Activated T-helper 1 cell treated with anti-CD3 and anti-CD28 coated beads, Interleukin-12 subunit alpha, Interleukin-12 subunit beta, Interleukin-2, Interleukin-4 antibody, amounts not matched to agents 30 ng/mL and 10 ng/mL and 1 ng/mL, durations not matched to agents 14 hours and 24 hours and 36 hours (primary cell): ENCODE measurements around the gene ZNF48. TPM values are rescaled to one million over a fixed set of nuclear protein-coding genes. Genes with fewer than 3 reads are reported as not detected.
"Not testable (repeated sequence)": the region's sequence is repeated elsewhere in the genome, so short reads cannot be mapped to it uniquely, and the experiment has no call there.

Experiments
- DNase-seq: peaks from one replicate; pipeline ENCODE4 v3.0.0; 2021; ENCODE audit warnings: low spot score
- H3K27ac Mint-ChIP-seq: one replicate; pipeline ENCODE4 v1.8.0; 2021; ENCODE audit warnings: mild to moderate bottlenecking, mixed read lengths
- H3K27me3 Mint-ChIP-seq: one replicate; pipeline ENCODE4 v1.8.0; 2022; ENCODE audit warnings: mild to moderate bottlenecking, moderate library complexity, mixed read lengths; ENCODE audit not compliant: insufficient read depth
- H3K36me3 Mint-ChIP-seq: one replicate; pipeline ENCODE4 v1.8.0; 2021; ENCODE audit warnings: low read depth, mixed read lengths
- H3K4me1 Mint-ChIP-seq: one replicate; pipeline ENCODE4 v1.8.0; 2021; ENCODE audit warnings: low read depth, mixed read lengths
- H3K4me3 Mint-ChIP-seq: one replicate; pipeline ENCODE4 v1.8.0; 2021; ENCODE audit warnings: mild to moderate bottlenecking, moderate library complexity, mixed read lengths
- H3K9me3 Mint-ChIP-seq: one replicate; pipeline ENCODE4 v1.8.0; 2021; ENCODE audit warnings: mixed read lengths
- intact Hi-C: fragments of 100-400 bp; cut with micrococcal nuclease; formaldehyde crosslinking; loops from one replicate; pipeline ENCODE4 v1.15.1; 2024
- total RNA-seq: library from RNA; stranded (reverse); gene quantifications from 2 replicates; pipeline ENCODE4 v1.2.3, GENCODE V29; 2022

ZNF48 gene
- total RNA-seq, 1 donor from 2014 or later, result 20.2 TPM

DNA sequence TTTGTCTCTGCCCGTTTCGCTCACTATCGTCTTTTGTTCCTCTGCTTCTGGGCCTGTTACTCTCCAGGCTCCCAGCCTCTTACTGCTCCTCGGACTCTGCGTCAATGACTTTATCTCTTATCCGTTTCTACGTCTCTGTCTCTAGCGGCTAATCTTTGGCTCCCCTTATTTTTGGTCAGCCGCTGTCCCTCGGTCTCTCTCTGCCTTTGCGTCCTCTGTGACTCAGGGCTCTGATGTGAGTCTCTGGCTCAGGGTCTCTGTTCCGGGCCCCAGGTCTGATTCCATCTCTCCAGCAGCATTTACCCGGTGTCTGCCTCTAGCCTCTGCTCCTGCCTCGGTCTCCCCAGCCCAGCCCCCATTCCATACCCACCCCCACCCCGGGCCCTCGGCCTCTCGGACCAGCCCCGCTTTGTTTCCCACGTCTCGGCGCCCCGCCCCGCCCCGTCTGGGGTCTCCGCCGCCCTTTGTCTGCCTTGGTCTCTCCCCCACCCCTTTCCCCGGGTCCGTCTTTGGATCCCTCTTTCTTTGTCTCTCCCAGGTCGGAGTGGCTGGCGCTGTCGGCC, 547 bp upstream of the ZNF48 start:
- H3K27ac Mint-ChIP-seq, result peak overlapping the region; percentile 72
- no peaks in the 10 kb centered on the region for H3K27me3 Mint-ChIP-seq
- H3K4me1 Mint-ChIP-seq, result peaks cover 35% of the 10 kb centered on the region
- no peak for DNase-seq
- intact Hi-C loops, result loop anchor here (1.0 kb wide), 3 partner anchors 12 to 16 kb away; partner anchors contain the start of genes SEPTIN1 and ZNF771
- H3K36me3 Mint-ChIP-seq, result peaks cover 16% of the 10 kb centered on the region
- H3K4me3 Mint-ChIP-seq, result peak overlapping the region; percentile 90
- H3K9me3 Mint-ChIP-seq, result no peaks in the 10 kb centered on the region

DNA sequence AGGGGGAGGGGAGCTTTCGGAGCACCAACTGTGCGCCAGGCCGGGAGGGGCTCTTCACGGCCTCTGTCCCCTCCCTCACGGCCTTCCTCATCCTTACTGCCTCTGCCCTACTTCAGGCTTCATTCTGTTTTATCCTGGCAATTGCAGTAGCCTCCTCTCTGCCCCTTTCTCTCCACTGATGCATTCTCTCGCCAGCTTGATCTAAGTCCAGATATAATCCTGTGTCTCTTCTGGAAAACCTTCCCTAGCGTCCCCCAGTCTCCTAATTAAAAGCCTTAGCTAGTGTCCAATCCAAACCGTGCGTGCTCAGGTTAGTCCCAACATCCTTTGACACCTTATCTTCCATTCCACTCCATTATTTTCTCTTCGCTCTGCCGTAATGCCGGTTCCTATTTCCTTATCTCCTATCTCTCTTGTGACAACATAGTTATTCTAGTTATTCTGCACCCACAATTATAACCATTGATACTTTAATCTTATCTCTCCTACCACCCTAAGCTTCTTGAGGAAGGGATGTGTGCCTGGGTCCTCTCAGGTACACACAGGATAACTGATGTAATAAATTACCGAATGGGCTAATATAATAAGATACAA, 869 bp downstream of the ZNF48 start:
- Mint-ChIP-seq H3K27ac (peak overlapping the region; percentile 80), H3K9me3 (no peaks in the 10 kb centered on the region), H3K4me1 (peaks cover 46% of the 10 kb centered on the region), H3K36me3 (peaks cover 19% of the 10 kb centered on the region), H3K4me3 (peak overlapping the region; percentile 89), H3K27me3 (no peaks in the 10 kb centered on the region)
- intact Hi-C loops, result loop anchor here (1.0 kb wide), 3 partner anchors 11 to 18 kb away; partner anchors contain the start of genes SEPTIN1 and ZNF771
- no peak for DNase-seq

DNA sequence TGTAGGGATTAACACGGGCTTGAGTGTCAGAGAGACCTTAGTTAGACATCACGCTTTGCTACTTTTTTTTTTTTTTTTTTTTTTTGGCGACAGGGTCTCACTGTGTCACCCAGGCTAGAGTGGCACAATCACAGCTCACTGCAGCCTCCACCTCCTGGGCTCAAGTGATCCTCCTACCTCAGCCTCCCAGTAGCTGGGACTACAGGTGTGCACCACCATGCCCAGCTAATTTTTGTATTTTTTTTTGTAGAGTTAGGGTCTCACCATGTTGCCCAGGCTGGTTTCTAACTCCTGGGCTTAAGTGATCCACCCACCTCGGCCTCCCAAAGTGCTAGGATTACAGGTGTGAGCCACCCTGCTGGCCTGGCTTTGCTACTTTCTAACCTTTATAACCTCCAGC, 1.4 kb downstream of the ZNF48 start:
- DNase-seq, intact Hi-C loops, H3K9me3 Mint-ChIP-seq, H3K27me3 Mint-ChIP-seq: not testable (repeated sequence)
- Mint-ChIP-seq H3K27ac (peak overlapping the region; percentile 34), H3K4me1 (peaks cover 50% of the 10 kb centered on the region), H3K36me3 (peaks cover 19% of the 10 kb centered on the region), H3K4me3 (peak overlapping the region; percentile 89)

DNA sequence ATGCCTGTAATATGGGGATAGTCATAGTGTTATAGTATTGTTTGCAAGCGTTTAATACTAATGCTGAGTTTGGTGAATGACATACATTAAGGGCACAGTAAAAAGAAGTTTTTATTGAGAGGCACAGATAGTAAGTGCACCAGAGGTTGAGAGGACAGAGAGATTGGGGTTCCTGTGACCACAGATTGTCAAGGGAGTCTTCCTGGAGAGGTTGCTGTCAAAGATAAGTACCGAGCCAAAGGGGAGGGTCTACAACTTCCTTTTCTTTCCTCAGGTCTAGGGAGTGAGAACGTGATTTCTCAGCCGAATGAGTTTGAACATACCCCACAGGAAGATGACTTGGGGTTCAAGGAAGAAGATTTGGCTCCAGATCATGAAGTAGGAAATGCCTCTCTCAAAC, 1.8 kb downstream of the ZNF48 start:
- intact Hi-C loops, result no loop called here
- Mint-ChIP-seq H3K36me3 (peaks cover 19% of the 10 kb centered on the region), H3K4me1 (peaks cover 53% of the 10 kb centered on the region), H3K27me3 (no peaks in the 10 kb centered on the region), H3K9me3 (no peaks in the 10 kb centered on the region), H3K27ac (peak overlapping the region; percentile 34), H3K4me3 (peak overlapping the region; percentile 89)
- no peak for DNase-seq

DNA sequence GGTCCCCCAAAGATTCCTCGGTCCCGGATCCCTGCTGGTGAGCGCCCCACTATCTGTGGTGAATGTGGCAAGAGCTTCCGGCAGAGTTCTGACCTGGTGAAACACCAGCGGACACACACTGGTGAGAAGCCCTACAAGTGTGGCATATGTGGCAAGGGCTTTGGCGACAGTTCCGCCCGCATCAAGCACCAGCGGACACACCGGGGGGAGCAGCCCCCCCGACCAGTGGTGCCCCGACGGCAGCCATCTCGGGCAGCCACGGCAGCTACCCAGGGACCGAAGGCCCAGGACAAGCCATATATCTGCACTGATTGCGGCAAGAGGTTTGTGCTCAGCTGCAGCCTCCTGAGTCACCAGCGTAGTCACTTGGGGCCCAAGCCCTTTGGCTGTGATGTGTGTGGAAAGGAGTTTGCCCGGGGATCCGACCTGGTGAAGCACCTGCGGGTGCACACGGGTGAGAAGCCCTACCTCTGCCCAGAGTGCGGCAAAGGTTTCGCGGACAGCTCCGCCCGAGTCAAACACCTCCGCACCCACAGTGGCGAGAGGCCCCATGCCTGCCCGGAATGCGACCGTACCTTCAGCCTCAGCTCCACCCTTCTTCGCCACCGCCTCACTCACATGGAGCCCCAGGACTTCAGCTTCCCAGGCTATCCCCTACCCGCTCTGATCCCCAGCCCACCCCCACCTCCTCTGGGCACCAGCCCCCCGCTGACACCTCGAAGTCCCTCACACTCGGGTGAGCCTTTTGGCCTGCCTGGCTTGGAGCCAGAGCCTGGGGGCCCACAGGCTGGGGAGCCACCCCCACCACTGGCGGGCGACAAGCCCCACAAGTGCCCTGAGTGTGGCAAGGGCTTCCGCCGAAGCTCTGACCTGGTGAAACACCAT, 2.8 kb downstream of the ZNF48 start:
- Mint-ChIP-seq H3K9me3 (no peaks in the 10 kb centered on the region), H3K36me3 (peaks cover 19% of the 10 kb centered on the region), H3K4me3 (no peak overlapping the region), H3K27ac (no peak overlapping the region), H3K27me3 (peaks cover 1% of the 10 kb centered on the region), H3K4me1 (peaks cover 53% of the 10 kb centered on the region)
- intact Hi-C loops, result no loop called here
- DNase-seq, result no peak

DNA sequence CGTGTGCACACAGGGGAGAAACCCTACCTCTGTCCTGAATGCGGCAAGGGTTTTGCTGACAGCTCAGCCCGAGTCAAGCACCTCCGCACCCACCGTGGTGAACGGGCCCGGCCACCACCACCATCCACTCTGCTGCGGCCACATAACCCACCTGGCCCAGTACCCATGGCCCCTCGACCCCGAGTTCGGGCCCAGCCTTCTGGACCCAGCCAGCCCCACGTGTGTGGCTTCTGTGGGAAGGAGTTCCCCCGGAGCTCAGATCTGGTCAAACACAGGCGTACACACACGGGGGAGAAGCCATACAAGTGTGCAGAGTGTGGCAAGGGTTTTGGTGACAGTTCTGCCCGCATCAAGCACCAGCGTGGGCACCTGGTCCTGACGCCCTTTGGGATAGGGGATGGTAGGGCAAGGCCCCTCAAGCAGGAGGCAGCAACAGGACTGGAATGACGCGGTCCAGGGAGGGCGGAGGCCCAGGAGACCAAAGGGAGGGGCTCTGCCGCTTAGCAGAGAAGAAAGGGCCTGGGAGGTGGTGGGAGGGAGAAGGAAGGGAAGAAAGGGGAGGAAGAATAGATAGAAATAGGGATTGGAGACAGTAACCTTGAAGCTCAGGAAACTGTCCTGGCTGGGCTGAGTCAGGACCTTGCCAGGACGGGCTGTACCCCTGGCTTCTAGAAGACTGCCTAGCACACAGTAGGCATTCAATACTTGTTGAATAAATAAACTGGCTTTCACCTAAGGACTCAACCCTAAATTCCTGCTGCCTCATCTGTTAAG, 3.6 kb downstream of the ZNF48 start:
- Mint-ChIP-seq H3K9me3 (no peaks in the 10 kb centered on the region), H3K4me3 (no peak overlapping the region), H3K27me3 (peaks cover 4% of the 10 kb centered on the region), H3K36me3 (peaks cover 19% of the 10 kb centered on the region), H3K4me1 (peaks cover 53% of the 10 kb centered on the region), H3K27ac (peak overlapping the region; percentile 29)
- no peak for DNase-seq
- intact Hi-C loops, result no loop called here

DNA sequence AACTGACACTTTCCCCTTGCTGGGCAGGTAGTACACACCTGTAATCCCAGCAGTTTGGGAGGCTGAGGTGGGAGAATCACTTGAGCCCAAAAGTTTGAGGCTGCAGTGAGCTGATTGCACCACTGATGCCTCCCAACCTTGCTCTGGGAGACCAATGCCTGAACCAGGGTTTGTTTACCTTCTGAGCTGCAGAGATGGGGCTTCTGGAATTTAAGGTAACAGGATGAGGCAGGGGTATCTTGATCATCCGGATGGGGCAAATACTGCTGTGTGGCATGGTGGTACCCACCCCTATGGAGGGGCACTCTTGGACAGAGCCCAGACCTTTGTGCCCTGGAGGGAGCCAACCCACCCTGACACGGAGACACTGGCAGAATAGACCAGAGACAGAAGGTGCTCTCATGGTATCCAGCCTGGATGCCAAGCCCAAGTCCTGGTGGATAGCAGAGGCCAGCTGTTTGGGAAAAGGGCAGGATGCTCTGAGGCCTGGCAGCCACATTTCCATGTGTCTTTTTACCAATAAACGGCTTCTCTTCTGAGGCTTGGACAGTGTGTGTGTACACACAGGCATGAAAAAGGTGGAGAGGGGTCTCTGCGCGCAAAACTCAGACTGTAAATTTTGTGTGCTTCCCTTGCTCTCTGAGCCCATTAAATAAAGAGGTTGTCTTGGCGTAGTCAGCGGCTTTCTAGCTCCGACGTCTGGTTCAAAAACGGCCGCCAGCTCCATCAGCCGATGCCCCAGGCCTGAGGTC, 4.4 kb downstream of the ZNF48 start:
- intact Hi-C loops, result loop anchor here (1.0 kb wide), 1 partner anchor 21 kb away; no protein-coding TSS in a partner anchor
- H3K4me3 Mint-ChIP-seq, result peak overlapping the region; percentile 85
- H3K9me3 Mint-ChIP-seq, result no peaks in the 10 kb centered on the region
- peaks cover 4% of the 10 kb centered on the region for H3K27me3 Mint-ChIP-seq
- H3K4me1 Mint-ChIP-seq, result peaks cover 49% of the 10 kb centered on the region
- peaks cover 19% of the 10 kb centered on the region for H3K36me3 Mint-ChIP-seq
- peak overlapping the region; percentile 92 for H3K27ac Mint-ChIP-seq
- DNase-seq, result no peak

DNA sequence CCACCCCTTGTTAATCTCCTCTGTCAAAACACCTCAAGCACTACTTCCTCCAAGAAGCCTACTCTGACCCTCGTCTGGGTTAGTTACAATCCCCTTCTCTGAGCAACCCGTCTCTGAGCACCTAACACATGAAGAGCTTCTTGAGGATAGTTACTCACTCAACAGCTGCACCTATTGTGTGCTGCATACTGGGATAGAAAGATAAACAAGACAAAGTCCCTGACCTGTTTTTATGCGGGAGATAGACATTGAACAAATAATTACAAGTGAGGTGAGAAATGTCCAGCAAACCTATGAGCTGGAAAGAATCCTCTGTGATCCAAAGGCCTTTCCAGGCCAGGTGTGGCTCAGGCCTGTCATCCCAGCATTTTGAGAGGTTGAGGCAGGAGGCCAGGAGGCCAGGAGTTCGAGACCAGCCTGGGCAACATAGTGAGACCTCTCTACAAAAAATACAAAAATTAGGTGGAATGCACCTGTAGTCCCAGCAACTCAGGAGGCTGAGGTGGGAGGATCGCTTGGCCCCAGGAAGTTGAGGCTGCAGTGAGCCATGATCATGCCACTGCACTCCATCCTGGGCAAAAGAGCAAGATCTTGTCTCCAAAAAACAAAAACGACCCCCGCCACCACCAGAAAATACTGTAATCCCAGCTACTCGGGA, 6.7 kb downstream of the ZNF48 start:
- intact Hi-C loops, result no loop called here
- peak overlapping the region; percentile 85 for H3K4me3 Mint-ChIP-seq
- no peaks in the 10 kb centered on the region for H3K9me3 Mint-ChIP-seq
- peaks cover 35% of the 10 kb centered on the region for H3K4me1 Mint-ChIP-seq
- peaks cover 15% of the 10 kb centered on the region for H3K36me3 Mint-ChIP-seq
- DNase-seq, result no peak
- peaks cover 4% of the 10 kb centered on the region for H3K27me3 Mint-ChIP-seq
- peak overlapping the region; percentile 66 for H3K27ac Mint-ChIP-seq

DNA sequence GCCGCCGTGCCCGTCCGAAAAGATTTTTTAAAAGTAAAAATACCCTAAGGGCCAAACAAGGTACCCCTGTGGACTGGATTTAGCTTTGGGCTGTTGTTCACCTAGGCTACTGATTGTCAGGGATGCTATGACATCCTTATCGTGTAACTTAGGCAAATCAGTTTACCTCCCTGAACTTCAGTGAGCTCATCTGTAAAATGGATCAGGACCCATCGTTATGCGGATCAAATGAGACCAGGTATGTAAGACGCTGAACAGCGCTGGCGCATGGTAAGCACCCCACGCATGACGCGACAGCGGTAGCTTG, 11.5 kb downstream of the ZNF48 start:
- H3K4me1 Mint-ChIP-seq, result peaks cover 23% of the 10 kb centered on the region
- peak overlapping the region; percentile 100 for H3K4me3 Mint-ChIP-seq
- H3K27me3 Mint-ChIP-seq, result peaks cover 4% of the 10 kb centered on the region
- DNase-seq, result no peak
- H3K9me3 Mint-ChIP-seq, result no peaks in the 10 kb centered on the region
- H3K27ac Mint-ChIP-seq, result peak overlapping the region; percentile 100
- intact Hi-C loops, result loop anchor here (1.0 to 5.0 kb wide), 6 partner anchors 11 to 314 kb away; partner anchors contain the start of genes CD2BP2, MAPK3, TBC1D10B and TBX6
- peaks cover 3% of the 10 kb centered on the region for H3K36me3 Mint-ChIP-seq

DNA sequence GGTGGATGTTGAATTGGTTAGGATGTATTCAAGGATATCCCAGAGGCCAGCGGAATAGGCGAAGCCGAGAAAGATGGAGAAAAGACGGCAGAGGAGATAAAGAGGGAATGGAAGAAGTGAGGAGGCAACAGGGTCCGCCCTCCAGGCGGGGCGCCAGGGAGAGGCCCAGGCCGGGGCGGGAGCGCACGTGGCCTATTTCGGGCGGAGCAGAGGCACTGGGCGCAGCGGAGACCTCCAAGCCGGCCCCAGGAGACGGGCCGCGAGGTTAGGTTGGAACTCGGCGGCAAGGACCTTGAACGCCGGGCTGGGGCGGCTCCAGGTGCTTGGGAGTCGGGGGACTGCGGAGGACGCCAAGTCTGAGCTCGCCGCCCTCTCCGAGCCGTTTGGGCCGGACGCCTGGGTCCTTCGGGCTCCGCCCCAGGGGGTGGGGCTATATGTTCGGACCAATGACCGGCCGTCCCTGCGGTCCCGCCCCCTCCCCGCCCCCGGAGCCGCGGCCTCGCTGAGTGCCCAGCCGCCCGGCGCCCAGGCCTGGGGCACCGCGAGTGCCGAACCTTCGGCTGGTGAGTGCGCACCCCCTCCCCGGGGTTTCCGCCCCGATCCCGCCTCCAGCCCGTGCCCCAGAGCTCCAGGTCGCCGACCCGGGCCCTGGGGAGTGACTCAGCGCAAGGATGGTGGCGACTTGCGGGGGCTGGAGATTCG, 12.0 kb downstream of the ZNF48 start, which contains the start of gene ZNF771:
TSS of gene ZNF771 (plus strand) at position 505 of the 702 bp plus-strand sequence. CDS start 448 bp downstream, outside the sequence.
- DNase-seq, result peak; percentile 85
- H3K27me3 Mint-ChIP-seq, result peaks cover 4% of the 10 kb centered on the region
- H3K9me3 Mint-ChIP-seq, result no peaks in the 10 kb centered on the region
- H3K4me3 Mint-ChIP-seq, result peak within 1 kb of the TSS; percentile 100
- peaks cover 25% of the 10 kb centered on the region for H3K4me1 Mint-ChIP-seq
- intact Hi-C loops, result loop anchor here (1.0 to 5.0 kb wide), 6 partner anchors 12 to 315 kb away; partner anchors contain the start of genes CD2BP2, MAPK3, TBC1D10B and TBX6
- peak within 1 kb of the TSS; percentile 100 for H3K27ac Mint-ChIP-seq
- H3K36me3 Mint-ChIP-seq, result peaks cover 8% of the 10 kb centered on the region
